NCI-H524 treated with DMSO at 0.1 percent for 48 hours (cell line): ENCODE measurements around the gene CAMTA1.

Experiments used
- DNase-seq: peaks from one replicate; lab custom pipeline; 2025; lab: John Stamatoyannopoulos, UW

The CAMTA1 gene

DNA sequence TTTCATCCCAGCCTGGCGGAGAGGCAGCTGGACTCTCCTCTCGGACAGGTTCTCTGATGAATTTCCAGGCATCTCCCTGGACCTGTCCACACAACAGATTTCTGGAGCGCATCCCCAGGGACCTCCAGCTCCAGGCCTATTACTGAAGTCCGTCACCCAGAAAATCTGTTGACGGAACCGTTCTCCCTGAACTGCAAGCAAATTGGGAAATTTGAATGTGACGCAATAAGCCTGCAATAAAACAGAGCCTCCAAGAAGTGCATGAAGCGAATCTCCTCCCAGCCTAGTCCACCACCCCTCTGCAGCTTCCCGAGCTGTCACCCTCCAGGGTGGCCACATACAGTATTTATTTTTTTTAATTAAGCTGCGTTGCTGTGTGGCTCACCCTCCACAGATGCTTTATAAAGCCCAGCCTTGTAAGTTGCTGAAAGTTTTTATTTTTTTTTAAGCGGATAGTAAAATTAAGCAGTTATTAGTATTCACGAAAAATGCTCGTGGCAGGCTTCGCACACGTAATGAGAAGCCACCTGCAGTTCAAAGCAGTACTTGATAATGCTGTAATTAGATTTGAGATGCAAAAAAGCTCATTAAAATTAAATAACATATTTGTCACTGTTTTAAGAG, 173.3 kb downstream of the CAMTA1 start:
- DNase-seq = no peak

DNA sequence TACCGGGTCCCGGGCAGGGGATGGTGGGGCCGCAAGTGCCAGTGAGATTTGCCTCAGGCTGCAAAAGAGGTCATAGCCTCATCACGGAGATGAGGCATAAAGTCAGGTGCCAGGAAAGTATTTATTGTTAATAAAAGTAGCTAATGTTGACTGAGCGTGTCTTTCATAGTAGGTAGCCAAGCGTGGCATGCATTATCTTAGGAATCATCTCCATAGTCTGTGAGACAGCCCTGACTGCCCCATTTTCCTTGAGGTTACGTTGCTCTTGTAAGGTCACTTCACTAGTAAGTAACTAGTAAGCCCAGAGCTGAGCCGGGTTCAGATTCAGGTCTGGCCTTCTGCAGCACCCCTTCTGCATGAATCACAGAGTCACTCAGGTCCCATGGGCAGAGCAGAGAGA, 174.2 kb downstream of the CAMTA1 start:
- DNase-seq = no peak

DNA sequence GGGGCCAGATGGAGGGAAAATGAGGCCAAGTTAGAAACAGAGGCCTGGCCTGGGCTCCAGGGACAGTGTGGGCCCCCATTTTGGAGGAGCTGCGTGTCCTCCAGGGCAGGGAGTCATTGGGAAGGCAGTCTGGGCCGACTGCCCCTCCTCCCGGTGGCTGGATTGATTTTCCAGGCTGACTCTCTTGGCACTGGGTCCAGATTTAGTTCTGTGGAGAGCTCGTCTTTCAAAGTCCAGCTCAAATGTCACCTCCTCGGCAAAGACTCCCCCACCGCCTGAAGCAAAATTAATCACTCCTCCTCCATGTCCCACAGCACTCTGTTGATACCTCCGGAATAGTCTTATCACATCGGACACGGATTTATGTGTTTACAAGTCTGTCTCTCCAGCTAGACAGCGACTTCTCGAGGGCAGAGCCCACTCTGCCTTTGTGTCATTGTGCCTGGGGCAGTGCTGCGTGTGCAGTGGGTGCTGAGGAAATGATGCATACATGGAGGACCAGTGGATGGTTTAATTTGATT, 175.1 kb downstream of the CAMTA1 start:
- DNase-seq = no peak

DNA sequence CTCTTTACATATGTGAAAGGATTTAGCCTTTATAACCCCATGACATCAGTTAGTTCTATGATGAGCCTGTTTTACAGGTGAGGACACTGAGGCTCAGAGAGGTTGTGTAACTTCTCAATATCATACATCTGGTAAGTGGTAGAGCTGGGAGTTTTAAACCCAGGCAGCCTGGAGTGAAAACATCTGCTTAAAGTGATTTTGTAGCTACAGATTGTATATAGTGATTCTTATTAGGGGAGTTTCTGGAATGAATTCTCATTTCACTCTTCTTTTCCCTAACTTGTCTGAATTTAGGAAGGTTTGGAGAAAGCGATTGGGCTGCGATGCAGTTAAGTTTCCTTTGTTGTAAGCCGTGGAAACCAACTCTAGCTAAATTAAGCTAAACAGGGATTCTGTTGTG, 175.6 kb downstream of the CAMTA1 start:
- DNase-seq = no peak

- no peak for DNase-seq
These were observed 176.0 kb downstream of the CAMTA1 start for GRCh38 chr1:6961289-6961688.

GRCh38 chr1:6961905-6962477, 176.7 kb downstream of the CAMTA1 start:
- DNase-seq = no peak

DNA sequence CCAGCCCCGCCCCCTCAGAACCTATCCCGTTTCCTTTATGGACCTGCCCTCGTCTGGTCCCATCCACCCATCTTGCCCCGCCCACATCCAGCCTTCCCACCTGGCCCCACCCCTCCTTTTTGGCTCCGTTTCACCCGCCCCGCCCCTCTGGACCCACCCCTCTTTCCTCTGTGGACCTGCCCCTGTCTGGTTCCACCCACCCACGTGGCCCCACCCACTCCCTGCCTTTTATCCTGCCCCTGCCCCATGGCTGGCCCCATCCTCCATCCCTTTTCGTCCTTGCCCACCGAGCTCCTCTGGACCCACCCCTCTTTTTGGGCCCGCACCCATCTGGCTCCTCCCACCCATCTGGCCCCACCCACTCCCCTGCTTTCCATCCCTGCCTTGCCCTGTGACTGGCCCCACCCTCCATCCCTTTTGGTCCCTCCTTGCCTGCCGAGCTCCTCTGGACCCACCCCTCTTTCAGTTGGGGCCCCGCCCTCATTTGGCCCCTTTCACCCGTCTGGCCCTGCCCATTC, 177.3 kb downstream of the CAMTA1 start:
- DNase-seq = no peak

GRCh38 chr1:6962996-6963911, 178.0 kb downstream of the CAMTA1 start:
- no peak for DNase-seq

- no peak for DNase-seq
These were observed 178.7 kb downstream of the CAMTA1 start for GRCh38 chr1:6963912-6964307.

- no peak for DNase-seq
These were observed 180.1 kb downstream of the CAMTA1 start for GRCh38 chr1:6965083-6965934.

DNA sequence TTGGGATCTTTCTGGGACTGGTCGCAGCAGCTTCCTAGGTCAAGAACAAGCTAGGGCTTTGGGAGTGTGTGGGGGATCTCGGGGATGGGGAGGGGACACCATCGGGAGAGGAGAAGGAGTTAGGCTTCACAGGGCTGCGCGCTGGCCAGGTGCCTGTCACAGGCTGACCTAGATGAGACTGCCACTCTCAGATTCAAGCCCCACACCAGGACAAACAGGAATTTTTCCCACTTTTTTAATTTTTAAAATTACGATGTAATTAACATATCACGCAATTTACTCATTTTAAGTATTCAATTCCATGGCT, 180.6 kb downstream of the CAMTA1 start:
- no peak for DNase-seq

DNA sequence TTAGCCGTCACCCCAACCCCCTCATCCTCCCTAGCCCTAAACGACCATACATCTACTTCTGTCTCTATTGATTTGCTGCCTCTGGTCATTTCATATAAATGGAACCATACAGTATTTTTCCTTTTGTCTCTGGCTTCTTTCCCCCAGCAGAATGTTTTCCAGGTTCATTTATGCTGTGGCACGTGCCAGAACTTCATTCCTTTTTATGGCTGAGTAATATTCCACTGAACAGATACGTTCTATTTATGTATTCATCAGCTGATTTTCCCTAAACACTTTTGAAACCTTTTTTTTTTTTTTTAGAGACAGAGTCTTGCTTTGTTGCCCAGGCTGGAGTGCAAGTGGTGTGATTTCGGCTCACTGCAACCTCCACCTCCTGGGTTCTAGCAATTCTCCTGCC, 181.1 kb downstream of the CAMTA1 start:
- no peak for DNase-seq

- DNase-seq = no peak
These were observed 182.3 kb downstream of the CAMTA1 start for GRCh38 chr1:6967431-6968111.

GRCh38 chr1:6969106-6969505, 183.9 kb downstream of the CAMTA1 start:
- no peak for DNase-seq

- no peak for DNase-seq
These were observed 184.5 kb downstream of the CAMTA1 start for GRCh38 chr1:6969762-6970161.

DNA sequence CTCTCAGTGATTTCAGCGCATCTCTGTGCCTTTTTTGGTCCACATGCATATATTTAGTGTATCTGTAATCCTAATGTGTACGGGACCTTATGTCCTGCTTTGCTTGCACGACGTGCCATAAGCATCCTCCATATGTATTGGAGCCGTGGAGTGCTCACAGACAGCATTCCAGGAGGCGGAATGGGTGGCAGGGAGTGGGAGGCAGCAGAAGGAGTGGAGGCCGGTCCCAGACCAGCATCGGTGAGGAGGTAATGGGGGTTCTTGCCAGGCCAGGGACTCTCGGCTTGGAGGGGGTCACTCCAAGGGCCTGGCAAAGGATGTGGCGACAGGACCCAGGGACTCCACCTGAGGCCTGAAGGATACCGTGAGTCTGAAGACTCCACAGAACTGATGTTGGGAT, 185.0 kb downstream of the CAMTA1 start:
- no peak for DNase-seq

DNA sequence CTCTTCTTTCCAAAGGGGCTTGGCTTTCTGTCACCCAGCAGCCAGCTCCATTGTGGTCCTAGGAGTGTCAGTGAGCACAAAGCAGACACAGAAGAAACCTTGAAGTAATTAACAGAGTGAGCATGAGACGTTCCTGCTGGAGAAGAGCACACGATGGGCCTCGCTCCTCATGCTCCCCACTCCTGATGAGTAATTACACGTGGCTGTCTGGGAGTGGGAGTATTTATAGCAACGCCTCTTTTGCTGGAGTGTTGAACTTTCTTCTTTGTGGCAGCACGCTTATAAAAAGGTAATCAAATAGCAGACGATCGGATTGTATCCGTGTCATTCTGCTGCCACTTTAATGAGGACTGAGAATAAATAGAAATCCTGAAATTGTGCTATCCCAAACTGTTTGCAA, 185.8 kb downstream of the CAMTA1 start:
- no peak for DNase-seq

GRCh38 chr1:6971699-6972098, 186.4 kb downstream of the CAMTA1 start:
- no peak for DNase-seq

GRCh38 chr1:6972399-6972798, 187.1 kb downstream of the CAMTA1 start:
- DNase-seq = no peak

DNA sequence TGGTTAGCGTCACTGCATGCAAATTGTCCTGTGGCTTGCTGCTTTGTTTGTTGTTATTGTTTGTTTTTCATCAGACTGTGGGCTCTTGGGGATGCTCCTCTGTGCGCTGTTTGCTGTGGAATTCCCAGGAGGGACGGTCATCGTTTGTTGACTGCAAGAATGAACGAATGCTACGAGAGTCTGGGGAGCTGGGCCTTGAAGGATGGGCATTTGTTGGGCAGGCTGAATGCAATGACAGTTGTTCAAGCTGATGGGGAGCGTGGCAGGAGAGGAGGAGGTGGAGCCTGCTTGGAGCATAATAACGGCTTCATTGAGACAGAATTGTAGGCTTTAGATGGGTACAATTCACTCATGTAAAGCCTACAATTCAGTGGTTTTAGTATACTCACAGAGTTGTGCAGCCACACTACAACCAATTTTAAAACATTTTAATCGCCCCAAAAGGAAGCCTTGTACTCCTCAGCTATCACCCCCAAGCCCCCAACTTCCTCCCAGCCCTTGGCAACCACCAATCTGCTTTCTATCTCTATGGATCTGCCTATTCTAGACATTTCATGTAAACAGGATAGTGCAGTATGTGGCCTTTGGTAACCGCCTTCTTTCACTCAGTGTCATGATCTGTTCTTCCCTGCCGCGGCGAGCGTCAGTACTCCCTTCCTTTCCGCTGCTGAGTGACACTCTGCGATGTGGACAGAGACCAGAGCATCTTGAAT, 190.2 kb downstream of the CAMTA1 start:
- DNase-seq = no peak

GRCh38 chr1:6976044-6976375, 190.8 kb downstream of the CAMTA1 start:
- no peak for DNase-seq
